Measurements from ENCODE around the gene TBX2.

DNA sequence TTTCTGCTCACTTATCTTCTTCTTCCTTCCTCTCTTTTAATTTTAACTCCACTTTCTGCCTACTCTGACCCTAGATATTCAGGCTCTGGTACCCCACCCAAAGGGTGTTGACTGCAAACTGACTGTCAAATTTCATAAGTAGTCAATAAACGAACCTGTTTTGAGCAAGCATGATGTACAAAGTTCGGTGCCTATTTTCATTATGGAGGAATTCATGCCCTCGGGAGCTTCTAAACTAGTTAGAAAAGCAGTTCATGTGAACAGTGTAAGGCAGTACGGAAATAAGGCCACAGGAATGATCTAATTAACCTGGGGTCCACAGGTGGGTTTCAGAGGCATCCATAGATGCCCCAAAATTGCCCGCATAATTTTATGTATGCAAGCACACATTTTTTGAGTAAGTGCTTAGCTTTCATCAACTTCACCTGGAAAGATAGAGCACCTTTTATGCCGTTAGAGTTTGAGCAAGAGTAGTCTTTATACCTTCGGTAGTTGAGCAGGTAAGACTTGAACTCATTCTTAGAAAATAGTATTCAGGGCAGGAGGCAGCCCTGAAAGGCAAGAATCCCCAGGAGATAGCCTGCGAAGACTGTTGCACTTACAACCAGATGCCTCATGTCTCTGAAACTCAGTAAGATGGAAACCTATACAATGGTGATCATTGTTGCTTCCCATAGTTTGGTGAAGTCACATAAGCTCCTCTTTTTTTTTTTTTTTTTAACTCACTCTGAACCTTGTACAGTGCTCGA is 36.6 kb upstream of the TBX2 start:
- TF ChIP-seq, protein P1, sequence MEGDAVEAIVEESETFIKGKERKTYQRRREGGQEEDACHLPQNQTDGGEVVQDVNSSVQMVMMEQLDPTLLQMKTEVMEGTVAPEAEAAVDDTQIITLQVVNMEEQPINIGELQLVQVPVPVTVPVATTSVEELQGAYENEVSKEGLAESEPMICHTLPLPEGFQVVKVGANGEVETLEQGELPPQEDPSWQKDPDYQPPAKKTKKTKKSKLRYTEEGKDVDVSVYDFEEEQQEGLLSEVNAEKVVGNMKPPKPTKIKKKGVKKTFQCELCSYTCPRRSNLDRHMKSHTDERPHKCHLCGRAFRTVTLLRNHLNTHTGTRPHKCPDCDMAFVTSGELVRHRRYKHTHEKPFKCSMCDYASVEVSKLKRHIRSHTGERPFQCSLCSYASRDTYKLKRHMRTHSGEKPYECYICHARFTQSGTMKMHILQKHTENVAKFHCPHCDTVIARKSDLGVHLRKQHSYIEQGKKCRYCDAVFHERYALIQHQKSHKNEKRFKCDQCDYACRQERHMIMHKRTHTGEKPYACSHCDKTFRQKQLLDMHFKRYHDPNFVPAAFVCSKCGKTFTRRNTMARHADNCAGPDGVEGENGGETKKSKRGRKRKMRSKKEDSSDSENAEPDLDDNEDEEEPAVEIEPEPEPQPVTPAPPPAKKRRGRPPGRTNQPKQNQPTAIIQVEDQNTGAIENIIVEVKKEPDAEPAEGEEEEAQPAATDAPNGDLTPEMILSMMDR (IDR thresholded peaks at IDR 0.05; ENCODE audit: low read length): no peak
- no peak for TF ChIP-seq EZH2 (IDR thresholded peaks at IDR 0.05; ENCODE audit: borderline replicate concordance, low read length)

Measured in OCI-LY1 (cell line).